Common myeloid progenitor, CD34-positive (primary cell): ENCODE measurements around the gene ITGA6.

Experiments
- CTCF ChIA-PET: fragments of 350-600 bp; sonication (Branson Sonifier 250); formaldehyde crosslinking; loops from one replicate; lab custom pipeline; 2021; ENCODE audit warnings: antibody characterized with exemption; lab: Charles Lee
- POLR2A ChIA-PET: fragments of 350-600 bp; sonication (Branson Sonifier 250); formaldehyde crosslinking; loops from one replicate; lab custom pipeline; 2021; ENCODE audit warnings: antibody characterized with exemption; lab: Charles Lee
- DNase-seq, 3 donors: peaks; one replicate each; pipeline versions ENCODE4 v3.0.0 to v3.0.0-alpha.2; 2013
- H3K27ac ChIP-seq, 2 experiments: 1 replicate in 1 of 2; 2 replicates in 1 of 2; pipeline ENCODE4 v1.7.0; 2013; ENCODE audit warnings: inconsistent platforms in 2 of 2, low read length in 2 of 2, mild to moderate bottlenecking in 2 of 2, low read depth in 1 of 2, moderate library complexity in 1 of 2; ENCODE audit not compliant: severe bottlenecking in 2 of 2, insufficient read depth in 1 of 2, poor library complexity in 1 of 2
- H3K27me3 ChIP-seq, 5 experiments: replicated peaks in 2 of 5; 1 replicate in 3 of 5; 2 replicates in 2 of 5; pipeline versions ENCODE4 v1.6.1 to v1.7.0; 2013; ENCODE audit warnings: low read length in 4 of 5, mild to moderate bottlenecking in 2 of 5, moderate library complexity in 2 of 5, inconsistent platforms in 1 of 5; ENCODE audit not compliant: insufficient read depth in 5 of 5, control insufficient read depth in 4 of 5
- H3K36me3 ChIP-seq, 4 experiments: 1 replicate in 2 of 4; 2 replicates in 2 of 4; pipeline versions ENCODE4 v1.6.1 to v1.7.0; 2013; ENCODE audit warnings: low read length in 3 of 4, control low read depth in 1 of 4, mild to moderate bottlenecking in 1 of 4; ENCODE audit not compliant: control insufficient read depth in 4 of 4, insufficient read depth in 4 of 4
- H3K4me1 ChIP-seq, 4 experiments: 1 replicate in 3 of 4; 2 replicates in 1 of 4; pipeline versions ENCODE4 v1.6.1 to v1.7.1; 2013; ENCODE audit warnings: low read length in 3 of 4, mild to moderate bottlenecking in 3 of 4, control low read depth in 1 of 4, inconsistent platforms in 1 of 4, moderate library complexity in 1 of 4; ENCODE audit not compliant: control insufficient read depth in 4 of 4, insufficient read depth in 4 of 4; ENCODE audit errors: control extremely low read depth in 1 of 4
- H3K4me3 ChIP-seq, 7 experiments: 1 replicate in 4 of 7; 2 replicates in 3 of 7; pipeline versions ENCODE4 v1.5.1 to v1.7.0; 2013; ENCODE audit warnings: mild to moderate bottlenecking in 7 of 7, low read length in 6 of 7, moderate library complexity in 6 of 7, inconsistent platforms in 2 of 7, low read depth in 2 of 7, control low read depth in 1 of 7; ENCODE audit not compliant: insufficient read depth in 4 of 7, control insufficient read depth in 1 of 7; ENCODE audit errors: extremely low read depth in 1 of 7
- H3K9me3 ChIP-seq, 5 experiments: 1 replicate in 4 of 5; 2 replicates in 1 of 5; pipeline versions ENCODE4 v1.6.1 to v1.7.1; 2013; ENCODE audit warnings: low read length in 4 of 5, mild to moderate bottlenecking in 2 of 5, inconsistent platforms in 1 of 5, low read depth in 1 of 5, moderate library complexity in 1 of 5; ENCODE audit not compliant: control insufficient read depth in 4 of 5, insufficient read depth in 2 of 5; ENCODE audit errors: control extremely low read depth in 1 of 5
- WGBS: methylation state at CpG from one replicate; pipeline ENCODE4 v1.1.5; 2013; ENCODE audit not compliant: insufficient coverage; 5-methylcytosine and 5-hydroxymethylcytosine counted together

Gene ITGA6

DNA sequence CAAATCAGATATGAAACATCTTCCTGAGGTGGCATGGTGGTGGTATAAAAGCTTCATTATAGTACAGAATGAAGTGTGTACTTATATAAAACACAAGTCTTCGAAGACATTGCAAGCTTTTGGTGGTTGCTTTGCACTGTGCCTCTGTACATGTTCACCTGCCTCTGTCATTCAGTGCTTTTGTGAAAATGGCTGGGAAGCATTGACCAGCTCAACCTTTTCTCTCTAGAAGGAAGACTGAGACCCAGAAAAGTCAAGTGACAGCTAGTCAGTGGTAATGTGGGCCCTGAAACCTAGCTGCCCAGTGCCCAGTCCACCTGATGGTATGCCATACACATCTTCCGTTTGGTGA lies 12.1 kb downstream of the ITGA6 start:
- Histone ChIP-seq H3K9me3 (no peaks in the 10 kb centered on the region), H3K4me3 (no peak overlapping the region), H3K27ac (no peak overlapping the region), H3K4me1 (peaks cover 16 to 60% (median 41%) of the 10 kb centered on the region in 4 experiments), H3K36me3 (peaks cover 0 to 8% (median 0%) of the 10 kb centered on the region in 4 experiments), H3K27me3 (no peaks in the 10 kb centered on the region)
- ChIA-PET CTCF (interaction anchor here (1.2 to 30.2 kb wide), 4 partner anchors 9 to 52 kb away, joined by 3 to 515 read pairs (median 48); partner anchors contain the start of gene ITGA6), POLR2A (interaction anchor here (1.1 kb wide), 1 partner anchor 10 kb away, joined by 3 read pairs; no protein-coding TSS in a partner anchor)
- DNase-seq = no peak
- WGBS = 100% methylated on average over 1 of the region's 2 CpGs

DNA sequence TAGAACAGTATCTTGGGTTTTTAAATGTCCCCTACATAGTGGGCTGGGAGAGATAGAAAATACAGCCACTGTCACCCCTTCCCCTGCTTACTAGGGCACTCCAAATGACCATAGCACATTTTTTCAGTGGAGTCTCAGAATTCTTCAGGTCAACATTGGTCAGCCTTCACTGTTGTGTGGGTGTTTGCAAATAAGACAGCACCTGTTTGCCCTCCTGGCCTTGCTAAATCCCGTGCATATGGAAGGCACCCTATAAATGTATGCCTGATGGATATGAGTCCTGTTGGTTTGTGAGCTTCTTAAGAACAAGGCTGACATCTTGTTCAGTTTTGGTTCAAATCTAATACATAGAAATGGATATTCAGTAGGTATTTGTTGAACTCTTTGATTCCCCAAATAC lies 12.5 kb downstream of the ITGA6 start:
- no peaks in the 10 kb centered on the region for H3K9me3 ChIP-seq
- H3K27ac ChIP-seq = no peak overlapping the region
- WGBS = 100% methylated on average over 1 of the region's 1 CpG
- ChIA-PET CTCF (interaction anchor here (1.2 to 30.2 kb wide), 4 partner anchors 8 to 52 kb away, joined by 3 to 515 read pairs (median 48); partner anchors contain the start of gene ITGA6), POLR2A (interaction anchor here (1.1 kb wide), 1 partner anchor 11 kb away, joined by 3 read pairs; no protein-coding TSS in a partner anchor)
- no peak overlapping the region for H3K4me3 ChIP-seq
- H3K4me1 ChIP-seq = peaks cover 13 to 56% (median 37%) of the 10 kb centered on the region in 4 experiments
- DNase-seq = no peak
- H3K27me3 ChIP-seq = no peaks in the 10 kb centered on the region
- H3K36me3 ChIP-seq = peaks cover 0 to 8% (median 0%) of the 10 kb centered on the region in 4 experiments

GRCh38 chr2:172440795-172441194 lies 13.4 kb downstream of the ITGA6 start:
- Histone ChIP-seq H3K36me3 (peaks cover 0 to 8% (median 0%) of the 10 kb centered on the region in 4 experiments), H3K27me3 (no peaks in the 10 kb centered on the region), H3K4me1 (peaks cover 11 to 48% (median 30%) of the 10 kb centered on the region in 4 experiments), H3K27ac (no peak overlapping the region), H3K9me3 (no peaks in the 10 kb centered on the region), H3K4me3 (no peak overlapping the region)
- CTCF ChIA-PET = interaction anchor here (0.8 to 30.2 kb wide), 4 partner anchors 13 to 84 kb away, joined by 3 to 515 read pairs (median 48); partner anchors contain the start of gene ITGA6
- no CpG with 5 or more reads among the region's 1 CpG for WGBS
- POLR2A ChIA-PET = no interaction called here
- DNase-seq = peak in 2 of 3 donors; percentile 40 to 51

GRCh38 chr2:172442072-172442895 lies 14.9 kb downstream of the ITGA6 start:
- Histone ChIP-seq H3K27ac (no peak overlapping the region), H3K9me3 (no peaks in the 10 kb centered on the region), H3K27me3 (no peaks in the 10 kb centered on the region), H3K4me3 (no peak overlapping the region), H3K36me3 (peaks cover 0 to 8% (median 0%) of the 10 kb centered on the region in 4 experiments), H3K4me1 (peaks cover 6 to 38% (median 20%) of the 10 kb centered on the region in 4 experiments)
- CTCF ChIA-PET = interaction anchor here (0.6 to 30.2 kb wide), 8 partner anchors 14 to 1525 kb away, joined by 3 to 515 read pairs (median 4); partner anchors contain the start of gene ITGA6
- POLR2A ChIA-PET = no interaction called here
- peak in 2 of 3 donors; percentile 31 to 48 for DNase-seq
- 86% methylated on average over 9 of the region's 10 CpGs for WGBS

- no peak overlapping the region for H3K27ac ChIP-seq
- no peak for DNase-seq
- CTCF ChIA-PET = interaction anchor here (0.7 to 30.2 kb wide), 4 partner anchors 8 to 18 kb away, joined by 3 to 515 read pairs (median 50); partner anchors contain the start of gene ITGA6
- H3K9me3 ChIP-seq = no peaks in the 10 kb centered on the region
- no peaks in the 10 kb centered on the region for H3K27me3 ChIP-seq
- H3K36me3 ChIP-seq = peaks cover 0 to 4% (median 0%) of the 10 kb centered on the region in 4 experiments
- peaks cover 0 to 14% (median 4%) of the 10 kb centered on the region in 4 experiments for H3K4me1 ChIP-seq
- no peak overlapping the region for H3K4me3 ChIP-seq
- POLR2A ChIA-PET = no interaction called here
- 83% methylated on average over 1 of the region's 1 CpG for WGBS
Measured at GRCh38 chr2:172445851-172446250, 18.5 kb downstream of the ITGA6 start.

DNA sequence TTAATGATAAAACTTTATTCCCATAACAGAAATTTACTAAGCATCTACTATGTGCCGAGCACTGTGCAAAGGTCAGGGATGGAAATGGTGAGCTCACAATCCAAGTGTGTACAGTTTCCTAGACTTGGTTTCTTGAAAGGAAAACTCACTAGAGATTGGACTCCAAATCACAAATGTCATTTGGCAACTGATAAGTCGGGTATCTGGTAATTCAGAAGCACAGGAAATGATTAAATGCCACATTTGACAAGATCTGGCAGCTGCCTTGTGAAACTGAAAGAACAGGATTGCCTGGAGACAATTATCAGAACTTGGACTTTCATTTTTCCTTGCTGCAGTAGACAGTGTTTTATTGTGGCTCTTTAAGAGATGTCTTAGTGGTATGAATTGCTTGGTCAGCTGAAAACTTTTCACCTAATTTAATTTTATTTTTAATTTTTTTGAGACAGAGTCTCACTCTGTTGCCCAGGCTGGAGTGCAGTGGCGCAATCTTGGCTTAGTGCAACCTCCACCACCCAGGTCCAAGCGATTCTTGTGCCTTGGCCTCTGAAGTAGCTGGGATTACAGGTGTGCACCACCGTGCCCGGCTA lies 19.2 kb downstream of the ITGA6 start:
- DNase-seq = peak in 2 of 3 donors; percentile 51 to 60
- Histone ChIP-seq H3K4me1 (peaks cover 0 to 9% (median 4%) of the 10 kb centered on the region in 4 experiments), H3K27ac (no peak overlapping the region), H3K36me3 (peaks cover 0 to 4% (median 0%) of the 10 kb centered on the region in 4 experiments), H3K9me3 (no peaks in the 10 kb centered on the region), H3K27me3 (no peaks in the 10 kb centered on the region), H3K4me3 (no peak overlapping the region)
- 0% methylated on average over 1 of the region's 6 CpGs for WGBS
- ChIA-PET CTCF (interaction anchor here (0.7 to 30.2 kb wide), 5 partner anchors 9 to 18 kb away, joined by 3 to 515 read pairs (median 7); partner anchors contain the start of gene ITGA6), POLR2A (interaction anchor here (0.9 kb wide), 1 partner anchor 11 kb away, joined by 3 read pairs; no protein-coding TSS in a partner anchor)
